Measurements from ENCODE around the gene POU2F3.

DNA sequence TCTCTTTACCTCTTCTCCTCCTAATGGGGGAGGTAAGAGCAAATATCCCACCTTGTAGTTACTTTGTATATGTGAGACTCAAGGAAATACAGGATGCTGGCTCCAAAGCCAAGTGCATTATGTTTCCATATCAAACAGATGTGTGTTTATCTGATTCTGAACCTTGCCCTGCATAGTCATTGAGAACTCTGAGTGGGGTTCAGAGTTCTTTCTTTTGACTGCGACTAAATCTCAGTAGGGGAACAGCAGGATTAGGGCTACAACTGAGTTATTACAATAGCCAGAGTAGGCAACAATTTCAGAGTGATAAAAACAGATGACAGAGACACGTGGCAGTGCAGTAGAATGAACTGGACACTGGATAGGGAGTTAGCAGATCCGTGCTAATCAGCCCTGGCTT is 51.0 kb downstream of the POU2F3 start:
- TF ChIP-seq EZH2 (IDR thresholded peaks at IDR 0.05) (no peak), EZH2phosphoT487 (IDR thresholded peaks at IDR 0.05) (no peak)
- TF ChIP-seq, protein P1, sequence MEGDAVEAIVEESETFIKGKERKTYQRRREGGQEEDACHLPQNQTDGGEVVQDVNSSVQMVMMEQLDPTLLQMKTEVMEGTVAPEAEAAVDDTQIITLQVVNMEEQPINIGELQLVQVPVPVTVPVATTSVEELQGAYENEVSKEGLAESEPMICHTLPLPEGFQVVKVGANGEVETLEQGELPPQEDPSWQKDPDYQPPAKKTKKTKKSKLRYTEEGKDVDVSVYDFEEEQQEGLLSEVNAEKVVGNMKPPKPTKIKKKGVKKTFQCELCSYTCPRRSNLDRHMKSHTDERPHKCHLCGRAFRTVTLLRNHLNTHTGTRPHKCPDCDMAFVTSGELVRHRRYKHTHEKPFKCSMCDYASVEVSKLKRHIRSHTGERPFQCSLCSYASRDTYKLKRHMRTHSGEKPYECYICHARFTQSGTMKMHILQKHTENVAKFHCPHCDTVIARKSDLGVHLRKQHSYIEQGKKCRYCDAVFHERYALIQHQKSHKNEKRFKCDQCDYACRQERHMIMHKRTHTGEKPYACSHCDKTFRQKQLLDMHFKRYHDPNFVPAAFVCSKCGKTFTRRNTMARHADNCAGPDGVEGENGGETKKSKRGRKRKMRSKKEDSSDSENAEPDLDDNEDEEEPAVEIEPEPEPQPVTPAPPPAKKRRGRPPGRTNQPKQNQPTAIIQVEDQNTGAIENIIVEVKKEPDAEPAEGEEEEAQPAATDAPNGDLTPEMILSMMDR (IDR thresholded peaks at IDR 0.05) = no peak
